OCI-LY1 (cell line): Measurements from ENCODE around the gene THBS4.

Experiments used
- H2AFZ ChIP-seq: fragments of 200-600 bp; sonication (generic), shearing (Covaris generic); 2 replicates; pipeline ENCODE4 v1.6.0; 2014; ENCODE audit warnings: antibody characterized with exemption, mild to moderate bottlenecking, low read length
- H3F3A ChIP-seq: fragments of 200-600 bp; sonication (generic), shearing (Covaris generic); 2 replicates; pipeline ENCODE4 v1.6.0; 2014; ENCODE audit warnings: mild to moderate bottlenecking, antibody characterized with exemption, low read length, moderate library complexity; ENCODE audit not compliant: insufficient read depth
- H3K27ac ChIP-seq: fragments of 200-600 bp; sonication (generic); 2 replicates; pipeline ENCODE4 v1.5.1; 2014; ENCODE audit warnings: low read length, mixed run types, mild to moderate bottlenecking, low read depth; ENCODE audit not compliant: poor library complexity, severe bottlenecking
- H3K27me3 ChIP-seq: fragments of 200-600 bp; sonication (generic); 2 replicates; pipeline ENCODE4 v1.6.0; 2014; ENCODE audit warnings: antibody characterized with exemption, mild to moderate bottlenecking, low read length, moderate library complexity; ENCODE audit not compliant: insufficient read depth
- H3K36me3 ChIP-seq: fragments of 200-600 bp; sonication (generic); 2 replicates; pipeline ENCODE4 v1.6.1; 2014; ENCODE audit warnings: mild to moderate bottlenecking, antibody characterized with exemption, low read length, moderate library complexity, mixed read lengths; ENCODE audit not compliant: insufficient read depth
- H3K4me1 ChIP-seq: fragments of 200-600 bp; sonication (generic); 2 replicates; pipeline ENCODE4 v1.5.1; 2014; ENCODE audit warnings: mild to moderate bottlenecking, low read length, moderate library complexity; ENCODE audit not compliant: insufficient read depth, severe bottlenecking
- H3K4me2 ChIP-seq: fragments of 200-600 bp; sonication (generic), shearing (Covaris generic); 2 replicates; pipeline ENCODE4 v1.6.1; 2014; ENCODE audit warnings: low read length
- H3K4me3 ChIP-seq: fragments of 200-600 bp; sonication (generic); 2 replicates; pipeline ENCODE4 v1.5.1; 2014; ENCODE audit warnings: low read length, low read depth, mild to moderate bottlenecking, mixed read lengths; ENCODE audit not compliant: poor library complexity, severe bottlenecking
- H3K79me2 ChIP-seq: fragments of 200-600 bp; shearing (Covaris generic); 2 replicates; pipeline ENCODE4 v1.6.1; 2016; ENCODE audit warnings: mixed run types, low read length, mixed read lengths; ENCODE audit not compliant: insufficient read depth
- H3K9ac ChIP-seq: fragments of 200-600 bp; sonication (generic), shearing (Covaris generic); 2 replicates; pipeline ENCODE4 v1.6.1; 2014; ENCODE audit warnings: mild to moderate bottlenecking, low read length, mixed read lengths
- H3K9me2 ChIP-seq: fragments of 200-600 bp; sonication (generic), shearing (Covaris generic); 2 replicates; pipeline ENCODE4 v1.6.1; 2014; ENCODE audit warnings: low read depth, mild to moderate bottlenecking, low read length, mixed read lengths
- H3K9me3 ChIP-seq: fragments of 200-600 bp; shearing (Covaris generic); 2 replicates; pipeline ENCODE4 v1.6.1; 2014; ENCODE audit warnings: low read length, mixed read lengths
- H4K20me1 ChIP-seq: fragments of 200-600 bp; sonication (generic), shearing (Covaris generic); 2 replicates; pipeline ENCODE4 v1.6.0; 2016; ENCODE audit warnings: mild to moderate bottlenecking, low read length; ENCODE audit not compliant: insufficient read depth
- CTCF ChIP-seq: fragments of 200-600 bp; sonication (generic), shearing (Covaris generic); IDR thresholded peaks from 2 replicates; pipeline ENCODE4 v1.5.1; 2017; ENCODE audit warnings: mild to moderate bottlenecking, antibody characterized with exemption, low read length, moderate library complexity, mixed read lengths
- EZH2 ChIP-seq: fragments of 200-600 bp; sonication (generic), shearing (Covaris generic); IDR thresholded peaks from 2 replicates; pipeline ENCODE4 v1.8.0; 2017; ENCODE audit warnings: borderline replicate concordance, mixed run types, mild to moderate bottlenecking, antibody characterized with exemption, low read length, moderate library complexity, mixed read lengths

THBS4 gene

GRCh38 chr5:80034962-80035821 lies at the start of gene THBS4:
Gene THBS4 (plus strand): TSS chr5:80035348. CDS start chr5:80035538, 190 bp downstream.
- no peaks in the 10 kb centered on the region for H3K79me2 ChIP-seq
- H3K4me2 ChIP-seq: no peak within 1 kb of the TSS
- no peaks in the 10 kb centered on the region for H3K4me1 ChIP-seq
- H3K27me3 ChIP-seq: no peaks in the 10 kb centered on the region
- no peak within 1 kb of the TSS for H2AFZ ChIP-seq
- no peak within 1 kb of the TSS for H3K9ac ChIP-seq
- no peak within 1 kb of the TSS for H3K4me3 ChIP-seq
- H3K27ac ChIP-seq: no peak within 1 kb of the TSS
- H4K20me1 ChIP-seq: no peaks in the 10 kb centered on the region
- TF ChIP-seq CTCF (no peak), EZH2 (no peak)
- H3K9me2 ChIP-seq: no peaks in the 10 kb centered on the region
- H3K9me3 ChIP-seq: no peaks in the 10 kb centered on the region
- H3K36me3 ChIP-seq: no peaks in the 10 kb centered on the region
- no peaks in the 10 kb centered on the region for H3F3A ChIP-seq

- Histone ChIP-seq H2AFZ (no peak overlapping the region), H3K36me3 (peaks cover 16% of the 10 kb centered on the region), H3K27ac (no peak overlapping the region), H3K9me3 (no peaks in the 10 kb centered on the region), H3K4me3 (no peak overlapping the region), H3K9ac (no peak overlapping the region), H3K9me2 (no peaks in the 10 kb centered on the region), H3K27me3 (no peaks in the 10 kb centered on the region), H3F3A (no peaks in the 10 kb centered on the region), H3K79me2 (no peaks in the 10 kb centered on the region), H3K4me1 (peaks cover 7% of the 10 kb centered on the region), H3K4me2 (no peak overlapping the region), H4K20me1 (no peaks in the 10 kb centered on the region)
- TF ChIP-seq CTCF (no peak), EZH2 (no peak)
Observed at GRCh38 chr5:79986260-79986659, 48.9 kb upstream of the THBS4 start.

- Histone ChIP-seq H2AFZ (no peak overlapping the region), H3F3A (no peaks in the 10 kb centered on the region), H3K4me3 (peak overlapping the region; percentile 77), H3K9ac (peak overlapping the region; percentile 77), H3K4me2 (peak overlapping the region; percentile 76), H3K36me3 (peaks cover 4% of the 10 kb centered on the region; the same call in 1 of the 2 replicates), H3K9me3 (no peaks in the 10 kb centered on the region), H3K27me3 (no peaks in the 10 kb centered on the region), H3K79me2 (no peaks in the 10 kb centered on the region), H3K27ac (no peak overlapping the region), H3K9me2 (no peaks in the 10 kb centered on the region), H4K20me1 (no peaks in the 10 kb centered on the region), H3K4me1 (peaks cover 11% of the 10 kb centered on the region)
- TF ChIP-seq CTCF (no peak), EZH2 (no peak)
Observed at GRCh38 chr5:79990205-79990597, 44.9 kb upstream of the THBS4 start.
